A673 (cell line): ENCODE measurements around the gene HNRNPA3. TPM values are rescaled to one million over a fixed set of nuclear protein-coding genes. Genes with fewer than 3 reads are reported as not detected.
A peak's percentile ranks its signal among the peaks of the same experiment; 100 is the strongest.

Experiments used
- BruUV-seq: library from RNA; stranded (reverse); fragments of 400-500 nt; replicated peaks from 2 replicates; lab custom pipeline; 2021; lab: Mats Ljungman, UMichigan
- CTCF ChIA-PET: fragments of 300-600 bp; sonication (Branson Sonifier 250); formaldehyde crosslinking; loops from one replicate; lab custom pipeline; 2022; ENCODE audit warnings: antibody characterized with exemption; lab: Charles Lee
- POLR2A ChIA-PET: fragments of 300-600 bp; sonication (Branson Sonifier 250); formaldehyde crosslinking; loops from one replicate; lab custom pipeline; 2022; ENCODE audit warnings: antibody characterized with exemption; ENCODE audit not compliant: low non-redundant PET; lab: Charles Lee
- DNase-seq: peaks from one replicate; pipeline ENCODE4 v3.0.0-alpha.2; 2015; ENCODE audit warnings: low spot score
- H3K27ac ChIP-seq: fragments of 200-600 bp; sonication (generic); 2 replicates; pipeline ENCODE4 v1.5.1; 2016; ENCODE audit warnings: mixed run types, low read depth, mild to moderate bottlenecking, mixed read lengths, antibody characterized with exemption, low read length; ENCODE audit not compliant: poor library complexity, severe bottlenecking
- H3K27me3 ChIP-seq: fragments of 200-600 bp; sonication (generic); replicated peaks from 2 replicates; pipeline ENCODE4 v1.6.1; 2017; ENCODE audit warnings: mixed run types, low read depth, mild to moderate bottlenecking, mixed read lengths, antibody characterized with exemption, low read length; ENCODE audit not compliant: insufficient read depth, poor library complexity
- H3K36me3 ChIP-seq: fragments of 200-600 bp; sonication (generic); 2 replicates; pipeline ENCODE4 v1.6.1; 2016; ENCODE audit warnings: mixed run types, mild to moderate bottlenecking, mixed read lengths, antibody characterized with exemption, low read length; ENCODE audit not compliant: insufficient read depth, poor library complexity, severe bottlenecking
- H3K4me1 ChIP-seq: fragments of 200-600 bp; sonication (generic); 2 replicates; pipeline ENCODE4 v1.6.1; 2017; ENCODE audit warnings: mixed run types, mild to moderate bottlenecking, mixed read lengths, antibody characterized with exemption, low read length; ENCODE audit not compliant: insufficient read depth, poor library complexity, severe bottlenecking
- H3K4me3 ChIP-seq: fragments of 200-600 bp; sonication (generic); 2 replicates; pipeline ENCODE4 v1.5.1; 2016; ENCODE audit warnings: low read depth, mixed run types, mild to moderate bottlenecking, mixed read lengths, low read length; ENCODE audit not compliant: poor library complexity, severe bottlenecking
- H3K9me3 ChIP-seq: fragments of 200-600 bp; sonication (generic); 2 replicates; pipeline ENCODE4 v1.6.1; 2016; ENCODE audit warnings: mixed run types, low read depth, mild to moderate bottlenecking, mixed read lengths, antibody characterized with exemption, low read length; ENCODE audit not compliant: poor library complexity, severe bottlenecking
- CTCF ChIP-seq: fragments of 300-800, 200-600 bp; sonication (generic); conservative IDR thresholded peaks from 2 replicates; pipeline ENCODE4 v1.5.1; 2017; ENCODE audit warnings: low read depth, mild to moderate bottlenecking, antibody characterized with exemption, low read length, moderate library complexity, mixed read lengths
- EZH2 ChIP-seq: fragments of 200-600 bp; sonication (generic); IDR thresholded peaks from 2 replicates; pipeline ENCODE4 v1.6.1; 2017; ENCODE audit warnings: borderline replicate concordance, low read depth, mild to moderate bottlenecking, mixed read lengths, antibody characterized with exemption, low read length; ENCODE audit not compliant: poor library complexity, severe bottlenecking
- intact Hi-C: fragments of 100-400 bp; cut with micrococcal nuclease; formaldehyde crosslinking; loops from one replicate; pipeline ENCODE4 v1.10.0; 2022; ENCODE audit not compliant: unreplicated experiment
- total RNA-seq: library from RNA; stranded (reverse); gene quantifications from 2 replicates; pipeline ENCODE4 v1.2.3, GENCODE V29; 2021

HNRNPA3 gene
- total RNA-seq, 1 experiment from 2014 or later, result 462 TPM

DNA sequence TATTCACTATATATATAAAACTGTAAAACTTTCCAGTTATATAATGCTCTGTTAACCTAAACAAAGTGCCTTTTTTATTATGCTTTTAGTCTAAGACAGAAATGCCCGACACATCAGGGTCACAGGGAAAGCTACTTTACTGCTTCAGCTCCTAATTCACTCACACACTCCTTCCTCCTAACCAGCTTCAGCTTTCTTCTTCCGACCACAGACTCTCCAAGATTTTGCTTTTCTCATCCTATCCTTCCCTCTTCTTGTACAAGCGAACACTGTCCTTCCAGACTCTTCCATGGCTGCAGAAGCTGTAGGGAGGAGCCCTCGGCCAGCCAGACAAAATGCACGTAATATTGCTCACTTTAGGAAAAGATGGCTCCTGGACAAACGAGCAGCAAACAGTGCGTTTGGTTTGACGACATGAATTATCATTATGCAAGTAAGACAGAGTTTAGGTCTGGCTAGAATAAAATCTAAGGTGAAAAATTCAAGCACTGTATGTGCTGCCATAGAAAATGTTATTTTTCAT lies 47.5 kb upstream of the HNRNPA3 start:
- no peak for DNase-seq

GRCh38 chr2:177165721-177166711 lies 46.6 kb upstream of the HNRNPA3 start:
- Histone ChIP-seq H3K27ac (peak overlapping the region; percentile 66), H3K36me3 (no peaks in the 10 kb centered on the region), H3K4me1 (peaks cover 57% of the 10 kb centered on the region), H3K9me3 (no peaks in the 10 kb centered on the region), H3K4me3 (no peak overlapping the region), H3K27me3 (no peaks in the 10 kb centered on the region)
- ChIA-PET CTCF (interaction anchor here (0.6 to 1.7 kb wide), 3 partner anchors 98 to 1039 kb away, joined by 3 to 9 read pairs (median 9); partner anchors contain the start of gene NFE2L2), POLR2A (interaction anchor here (0.6 to 0.7 kb wide), 3 partner anchors 98 to 860 kb away, joined by 3 read pairs; partner anchors contain the start of gene NFE2L2)
- no peak for DNase-seq
- TF ChIP-seq EZH2 (no peak), CTCF (no peak)
- intact Hi-C loops, result loop anchor here (2.0 to 10.0 kb wide), 4 partner anchors 99 to 597 kb away; partner anchors contain the start of gene NFE2L2
- no TSS peak for BruUV-seq

More for the DNA sequence above, 47.5 kb upstream of the HNRNPA3 start:
- peak overlapping the region; percentile 28 for H3K4me3 ChIP-seq
- intact Hi-C loops, result loop anchor here (2.0 to 10.0 kb wide), 4 partner anchors 100 to 598 kb away; partner anchors contain the start of gene NFE2L2
- POLR2A ChIA-PET, result interaction anchor here (0.7 kb wide), 1 partner anchor 860 kb away, joined by 3 read pairs; no protein-coding TSS in a partner anchor
- H3K9me3 ChIP-seq, result no peaks in the 10 kb centered on the region
- no peaks in the 10 kb centered on the region for H3K27me3 ChIP-seq
- no peaks in the 10 kb centered on the region for H3K36me3 ChIP-seq
- no TSS peak for BruUV-seq
- CTCF ChIA-PET, result interaction anchor here (0.6 to 1.7 kb wide), 20 partner anchors 9 to 1040 kb away, joined by 3 to 12 read pairs (median 3); partner anchors contain the start of gene NFE2L2
- no peak for TF ChIP-seq EZH2
- no peak for TF ChIP-seq CTCF
- peaks cover 51% of the 10 kb centered on the region for H3K4me1 ChIP-seq
- H3K27ac ChIP-seq, result peak overlapping the region; percentile 66

DNA sequence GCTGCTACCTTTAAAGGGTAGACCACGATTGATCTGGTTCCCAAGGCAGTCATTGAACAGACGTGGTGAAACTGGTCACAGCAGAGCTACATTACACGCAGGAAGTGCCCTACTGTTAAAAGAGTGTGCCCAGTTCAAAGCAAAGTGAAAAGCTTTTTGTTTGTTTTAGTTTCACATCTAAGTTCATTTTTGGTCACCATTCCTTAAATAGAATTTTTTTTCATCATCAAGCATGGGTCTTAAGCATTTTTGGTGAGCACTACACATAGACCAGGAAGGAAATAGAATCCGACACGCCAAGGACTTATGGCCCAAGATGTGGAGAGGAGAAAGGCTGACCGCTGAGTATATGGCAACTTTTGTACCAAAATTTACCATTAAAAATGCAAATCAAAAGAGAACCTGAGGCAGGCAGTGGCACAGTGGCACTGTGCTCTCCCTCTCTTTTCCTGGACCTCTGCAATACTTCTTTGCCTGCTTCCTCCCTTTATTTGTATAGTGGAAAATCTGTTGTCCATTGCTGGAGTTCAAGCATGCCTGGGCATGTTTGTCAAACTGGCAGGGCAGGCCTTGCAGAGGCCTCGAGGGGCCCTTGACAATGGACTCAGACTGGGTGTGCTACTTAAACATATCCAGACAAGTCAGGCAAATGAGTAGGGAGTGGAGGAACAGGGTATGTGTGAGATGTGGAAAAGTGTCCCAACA lies 42.6 kb upstream of the HNRNPA3 start:
- ChIA-PET POLR2A (no interaction called here), CTCF (no interaction called here)
- no peak for TF ChIP-seq CTCF
- no peak for TF ChIP-seq EZH2
- Histone ChIP-seq H3K4me3 (no peak overlapping the region), H3K36me3 (no peaks in the 10 kb centered on the region), H3K9me3 (no peaks in the 10 kb centered on the region), H3K4me1 (peaks cover 28% of the 10 kb centered on the region), H3K27me3 (no peaks in the 10 kb centered on the region), H3K27ac (no peak overlapping the region)
- no TSS peak for BruUV-seq
- intact Hi-C loops, result loop anchor here (5.0 to 10.0 kb wide), 3 partner anchors 95 to 552 kb away; partner anchors contain the start of gene NFE2L2
- DNase-seq, result no peak
